H1 (cell line): ENCODE data around the gene SCAMP4. TPM values are rescaled to one million over a fixed set of nuclear protein-coding genes. Genes with fewer than 3 reads are reported as not detected.

Experiments
- CTCF ChIA-PET: fragments of 300-600 bp; sonication (Branson Sonifier 250); formaldehyde crosslinking; loops from one replicate; lab custom pipeline; 2021; ENCODE audit not compliant: partially characterized antibody; lab: Charles Lee
- POLR2A ChIA-PET: fragments of 300-600 bp; sonication (Branson Sonifier 250); formaldehyde crosslinking; loops from one replicate; lab custom pipeline; 2021; ENCODE audit warnings: inconsistent platforms; ENCODE audit not compliant: partially characterized antibody; lab: Charles Lee
- DNase-seq, 2 experiments: peaks; one replicate each; pipeline versions ENCODE4 v3.0.0 to v3.0.0-alpha.2; 2010 to 2022; ENCODE audit warnings: low spot score in 2 of 2, low read depth in 1 of 2, mixed read lengths in 1 of 2
- FAIRE-seq: peaks from 2 replicates; lab custom pipeline; 2011; peaks lifted over from hg19 to GRCh38; lab: Jason Lieb, UNC
- H2AFZ ChIP-seq: 2 replicates; pipeline ENCODE4 v1.8.1; 2012; ENCODE audit warnings: low read length, inconsistent platforms
- H2AK5ac ChIP-seq: 2 replicates; pipeline ENCODE4 v1.6.1; 2013; ENCODE audit warnings: low read depth, low read length
- H2BK120ac ChIP-seq: replicated peaks from 2 replicates; pipeline ENCODE3; 2013; ENCODE audit warnings: low read depth, low read length, inconsistent platforms
- H2BK12ac ChIP-seq: 2 replicates; pipeline ENCODE4 v1.6.1; 2013; ENCODE audit warnings: low read depth, low read length
- H2BK15ac ChIP-seq: 2 replicates; pipeline ENCODE4 v1.6.1; 2013; ENCODE audit warnings: low read length
- H2BK20ac ChIP-seq: 2 replicates; pipeline ENCODE4 v1.6.1; 2013; ENCODE audit warnings: low read length
- H2BK5ac ChIP-seq: 2 replicates; pipeline ENCODE4 v1.6.1; 2013; ENCODE audit warnings: low read depth, low read length
- H3K14ac ChIP-seq: 2 replicates; pipeline ENCODE4 v1.6.1; 2013; ENCODE audit warnings: inconsistent platforms; ENCODE audit not compliant: insufficient read length
- H3K18ac ChIP-seq: 2 replicates; pipeline ENCODE4 v1.6.1; 2013; ENCODE audit warnings: low read length; ENCODE audit errors: extremely low read depth
- H3K23ac ChIP-seq: 2 replicates; pipeline ENCODE4 v1.6.1; 2013; ENCODE audit warnings: inconsistent platforms; ENCODE audit not compliant: insufficient read length
- H3K23me2 ChIP-seq: 2 replicates; pipeline ENCODE4 v1.6.1; 2013; ENCODE audit warnings: low read depth, low read length
- H3K27ac ChIP-seq: 2 replicates; pipeline ENCODE4 v1.6.1; 2011; ENCODE audit warnings: low read depth, low read length, inconsistent platforms
- H3K27me3 ChIP-seq, 4 experiments: replicated peaks in 1 of 4; 1 replicate in 1 of 4; 2 replicates in 3 of 4; pipeline versions ENCODE4 v1.6.1 to v1.8.1; 2011 to 2013; ENCODE audit warnings: low read length in 3 of 4, mild to moderate bottlenecking in 3 of 4, inconsistent platforms in 2 of 4, mixed read lengths in 2 of 4, moderate library complexity in 1 of 4; ENCODE audit not compliant: control insufficient read depth in 3 of 4, insufficient read depth in 3 of 4; ENCODE audit errors: extremely low read depth in 1 of 4
- H3K36me3 ChIP-seq, 4 experiments: 2 replicates each; pipeline versions ENCODE4 v1.6.1 to v1.8.1; 2011 to 2013; ENCODE audit warnings: mild to moderate bottlenecking in 4 of 4, low read length in 3 of 4, moderate library complexity in 2 of 4, control low read depth in 1 of 4, inconsistent platforms in 1 of 4; ENCODE audit not compliant: insufficient read depth in 4 of 4, control insufficient read depth in 2 of 4
- H3K4ac ChIP-seq: replicated peaks from 2 replicates; pipeline ENCODE3; 2013; ENCODE audit warnings: low read length, low read depth, mixed read lengths, inconsistent platforms; ENCODE audit not compliant: insufficient read length
- H3K4me1 ChIP-seq, 4 experiments: replicated peaks in 1 of 4; 1 replicate in 1 of 4; 2 replicates in 3 of 4; pipeline versions ENCODE4 v1.6.1 to v1.8.1; 2011 to 2013; ENCODE audit warnings: low read length in 3 of 4, inconsistent platforms in 2 of 4, mixed read lengths in 1 of 4; ENCODE audit not compliant: insufficient read depth in 4 of 4, control insufficient read depth in 3 of 4
- H3K4me2 ChIP-seq, 2 experiments: 2 replicates each; pipeline versions ENCODE4 v1.6.1 to v1.8.1; 2011 to 2013; ENCODE audit warnings: low read depth in 2 of 2, low read length in 2 of 2, control low read depth in 1 of 2, inconsistent platforms in 1 of 2, mild to moderate bottlenecking in 1 of 2; ENCODE audit not compliant: insufficient read depth in 1 of 2
- H3K4me3 ChIP-seq, 4 experiments: fragments of 200-600, 300-600 bp in 1 of 4; sonication (generic), shearing (Covaris generic), sonication (Bioruptor Twin) in 1 of 4; 2 replicates each; pipeline versions ENCODE4 v1.5.1 to v1.8.1; 2011 to 2016; ENCODE audit warnings: low read length in 4 of 4, low read depth in 3 of 4, control low read depth in 2 of 4, inconsistent platforms in 2 of 4, mild to moderate bottlenecking in 2 of 4, mixed read lengths in 1 of 4, moderate library complexity in 1 of 4; ENCODE audit not compliant: insufficient read depth in 2 of 4; ENCODE audit errors: extremely low read depth in 1 of 4
- H3K56ac ChIP-seq: replicated peaks from 2 replicates; pipeline ENCODE3; 2013; ENCODE audit warnings: low read depth, mild to moderate bottlenecking, mixed read lengths, low read length, inconsistent platforms; ENCODE audit not compliant: insufficient read length
- H3K79me1 ChIP-seq: 2 replicates; pipeline ENCODE4 v1.6.1; 2013; ENCODE audit warnings: low read depth, low read length, control low read depth
- H3K79me2 ChIP-seq, 2 experiments: 2 replicates each; pipeline versions ENCODE4 v1.6.1 to v1.8.1; 2012 to 2013; ENCODE audit warnings: low read length in 2 of 2, mild to moderate bottlenecking in 2 of 2, inconsistent platforms in 1 of 2; ENCODE audit not compliant: insufficient read depth in 2 of 2, control insufficient read depth in 1 of 2
- H3K9ac ChIP-seq, 4 experiments: replicated peaks in 1 of 4; 1 replicate in 1 of 4; 2 replicates in 3 of 4; pipeline versions ENCODE4 v1.6.1 to v1.8.1; 2011 to 2013; ENCODE audit warnings: low read depth in 3 of 4, low read length in 3 of 4, control low read depth in 2 of 4, mild to moderate bottlenecking in 2 of 4, moderate library complexity in 2 of 4, inconsistent platforms in 1 of 4; ENCODE audit errors: extremely low read depth in 1 of 4
- H3K9me3 ChIP-seq, 2 experiments: 2 replicates each; pipeline versions ENCODE4 v1.6.1 to v1.8.1; 2012 to 2013; ENCODE audit warnings: mild to moderate bottlenecking in 2 of 2, moderate library complexity in 2 of 2, control low read depth in 1 of 2, inconsistent platforms in 1 of 2, low read depth in 1 of 2, low read length in 1 of 2, mixed read lengths in 1 of 2; ENCODE audit not compliant: insufficient read depth in 2 of 2
- H4K20me1 ChIP-seq, 2 experiments: replicated peaks in 1 of 2; 2 replicates each; pipeline versions ENCODE3 to v1.8.1; 2011 to 2013; ENCODE audit warnings: inconsistent platforms in 2 of 2, low read length in 2 of 2, mild to moderate bottlenecking in 1 of 2; ENCODE audit not compliant: insufficient read depth in 2 of 2, control insufficient read depth in 1 of 2
- H4K5ac ChIP-seq: 2 replicates; pipeline ENCODE4 v1.6.1; 2013; ENCODE audit warnings: low read length, low read depth, mixed read lengths, inconsistent platforms; ENCODE audit not compliant: insufficient read length
- H4K8ac ChIP-seq: 2 replicates; pipeline ENCODE4 v1.8.0; 2013; ENCODE audit warnings: mild to moderate bottlenecking, moderate library complexity, low read length, inconsistent platforms; ENCODE audit not compliant: insufficient read depth; ENCODE audit errors: extremely low read depth
- H4K91ac ChIP-seq: replicated peaks from 2 replicates; pipeline ENCODE3; 2013; ENCODE audit warnings: low read length, mixed read lengths, inconsistent platforms; ENCODE audit not compliant: insufficient read length
- MAX ChIP-seq: IDR thresholded peaks from 2 replicates; pipeline ENCODE4 v1.6.1; 2012; ENCODE audit warnings: inconsistent platforms
- WGBS, 2 experiments: shearing (Covaris generic) in 1 of 2; methylation state at CpG; one replicate each; pipeline versions ENCODE4 v1.1.6 to v1.1.7; 2013 to 2015; ENCODE audit warnings: low lambda C conversion rate in 2 of 2, mixed read lengths in 2 of 2, inconsistent platforms in 1 of 2, low coverage in 1 of 2, missing lambda C conversion rate in 1 of 2; ENCODE audit not compliant: insufficient replicate concordance in 2 of 2, insufficient coverage in 1 of 2, insufficient read length in 1 of 2; ENCODE audit errors: extremely low coverage in 1 of 2, missing lambda C conversion rate in 1 of 2; 5-methylcytosine and 5-hydroxymethylcytosine counted together
- polyA plus RNA-seq, 7 experiments: library from polyadenylated mRNA; depleted of rRNA in 3 of 7; stranded (reverse) in 5 of 7; unstranded in 2 of 7; fragments of >200 nt in 5 of 7; fragments of 200-250 nt in 2 of 7; gene quantifications; 1 replicate in 5 of 7; 2 replicates in 1 of 7; 4 replicates in 1 of 7; pipeline versions ENCODE4 v1.2.1 to v1.2.3, GENCODE V29; 2011 to 2013; ENCODE audit warnings: missing spikeins in 2 of 7, mixed read lengths in 2 of 7
- total RNA-seq: library from RNA; stranded (reverse); fragmentation: NEBNext Ultra II Directional; extraction: Animal tissue kit (Norgen Biotek cat#: 25700); gene quantifications from 2 replicates; pipeline ENCODE4 v1.2.1, GENCODE V29; 2021

SCAMP4 gene
- total and polyA plus RNA-seq, 2 of the 8 experiments (the other 6 are each of a cell fraction or from before 2014, with no cell fraction given): 17.1 to 61.4 TPM

GRCh38 chr19:1956122-1956494, 50.9 kb downstream of the SCAMP4 start:
- no peak overlapping the region for H2BK15ac ChIP-seq
- no peak overlapping the region for H4K5ac ChIP-seq
- H3K27ac ChIP-seq: no peak overlapping the region
- H3K4me1 ChIP-seq: peaks cover 0 to 14% (median 9%) of the 10 kb centered on the region in 4 experiments; a peak in 5 of 7 replicates
- no peaks in the 10 kb centered on the region for H3K23me2 ChIP-seq
- no peak overlapping the region for H2BK120ac ChIP-seq
- H3K36me3 ChIP-seq: no peaks in the 10 kb centered on the region; a peak in 2 of 8 replicates
- H3K56ac ChIP-seq: no peak overlapping the region
- no peak overlapping the region for H3K14ac ChIP-seq
- DNase-seq: no peak
- H4K91ac ChIP-seq: no peak overlapping the region
- no peaks in the 10 kb centered on the region for H3K27me3 ChIP-seq
- no peak overlapping the region for H3K4me3 ChIP-seq
- WGBS, 2 experiments: 94% methylated on average over 12 of the region's 12 CpGs; no CpG with 5 or more reads in 1 of the 2 experiments
- H3K4ac ChIP-seq: no peak overlapping the region
- H3K79me1 ChIP-seq: peaks cover 26% of the 10 kb centered on the region
- H2AK5ac ChIP-seq: no peak overlapping the region
- no peak overlapping the region for H2BK5ac ChIP-seq
- H3K18ac ChIP-seq: no peak overlapping the region
- H4K8ac ChIP-seq: peak overlapping the region; percentile 43; the same call in 1 of the 2 replicates
- no peak overlapping the region for H3K23ac ChIP-seq
- CTCF ChIA-PET: interaction anchor here (0.7 to 2.6 kb wide), 7 partner anchors 9 to 56 kb away, joined by 3 to 13 read pairs (median 3); no protein-coding TSS in a partner anchor
- no peak for FAIRE-seq
- no peak overlapping the region; a peak in 1 of 7 replicates for H3K9ac ChIP-seq
- H3K79me2 ChIP-seq: peaks cover 21 to 87% of the 10 kb centered on the region in 2 experiments
- no peak overlapping the region for H3K4me2 ChIP-seq
- H4K20me1 ChIP-seq: peaks cover 41 to 60% of the 10 kb centered on the region in 2 experiments
- no peak overlapping the region for H2BK12ac ChIP-seq
- POLR2A ChIA-PET: interaction anchor here (0.8 kb wide), 1 partner anchor 50 kb away, joined by 3 read pairs; no protein-coding TSS in a partner anchor
- no peaks in the 10 kb centered on the region for H3K9me3 ChIP-seq
- no peak overlapping the region for H2AFZ ChIP-seq
- H2BK20ac ChIP-seq: no peak overlapping the region
- TF ChIP-seq MAX: 0 out of 2 replicates have a peak, but pooled peaks have one; percentile 14
